ENCODE measurements around the gene TMEM214.
A peak's percentile ranks its signal among the peaks of the same experiment; 100 is the strongest.

TMEM214 gene

GRCh38 chr2:27085062-27085672 lies 52.4 kb downstream of the TMEM214 start:
- DNase-seq (ENCODE audit: low read depth in 2 of 2) = no peak

GRCh38 chr2:27085673-27086089 lies 52.9 kb downstream of the TMEM214 start:
- peak in 1 of 2 donors; percentile 10 for DNase-seq (ENCODE audit: low read depth in 2 of 2)

DNA sequence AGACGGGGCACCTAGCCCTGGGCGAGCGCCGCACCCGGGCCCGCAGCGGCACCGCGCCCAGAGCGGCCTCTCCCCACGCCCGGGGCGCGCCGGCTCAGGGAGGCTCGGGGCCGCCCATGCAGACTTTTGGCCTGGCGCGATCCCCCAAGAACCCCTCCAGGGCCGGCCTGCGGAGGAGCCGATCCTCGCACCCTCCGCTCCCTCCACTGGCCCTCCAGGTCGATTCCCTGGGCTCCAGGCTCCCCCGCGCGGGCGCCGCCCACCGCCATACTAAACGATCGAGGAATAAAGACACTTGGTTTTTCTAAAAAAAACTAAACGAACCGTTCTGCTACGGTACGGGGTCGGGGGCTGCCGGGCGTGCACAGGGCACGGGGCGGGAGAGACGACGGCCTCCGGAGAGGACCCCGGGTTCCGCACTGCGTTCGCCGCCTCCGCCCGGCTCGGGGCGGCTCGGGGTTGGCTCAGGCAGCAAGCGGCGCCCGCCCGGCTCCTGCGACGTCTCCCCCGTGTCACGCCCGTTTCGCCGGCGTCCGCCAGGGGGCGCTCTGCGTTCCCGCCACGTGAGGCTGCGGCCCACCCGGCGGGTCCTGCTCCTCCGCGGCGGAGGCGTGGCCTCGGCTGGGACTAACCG lies 53.4 kb downstream of the TMEM214 start:
- DNase-seq (ENCODE audit: low read depth in 2 of 2) = peak; percentile 93 to 98

DNA sequence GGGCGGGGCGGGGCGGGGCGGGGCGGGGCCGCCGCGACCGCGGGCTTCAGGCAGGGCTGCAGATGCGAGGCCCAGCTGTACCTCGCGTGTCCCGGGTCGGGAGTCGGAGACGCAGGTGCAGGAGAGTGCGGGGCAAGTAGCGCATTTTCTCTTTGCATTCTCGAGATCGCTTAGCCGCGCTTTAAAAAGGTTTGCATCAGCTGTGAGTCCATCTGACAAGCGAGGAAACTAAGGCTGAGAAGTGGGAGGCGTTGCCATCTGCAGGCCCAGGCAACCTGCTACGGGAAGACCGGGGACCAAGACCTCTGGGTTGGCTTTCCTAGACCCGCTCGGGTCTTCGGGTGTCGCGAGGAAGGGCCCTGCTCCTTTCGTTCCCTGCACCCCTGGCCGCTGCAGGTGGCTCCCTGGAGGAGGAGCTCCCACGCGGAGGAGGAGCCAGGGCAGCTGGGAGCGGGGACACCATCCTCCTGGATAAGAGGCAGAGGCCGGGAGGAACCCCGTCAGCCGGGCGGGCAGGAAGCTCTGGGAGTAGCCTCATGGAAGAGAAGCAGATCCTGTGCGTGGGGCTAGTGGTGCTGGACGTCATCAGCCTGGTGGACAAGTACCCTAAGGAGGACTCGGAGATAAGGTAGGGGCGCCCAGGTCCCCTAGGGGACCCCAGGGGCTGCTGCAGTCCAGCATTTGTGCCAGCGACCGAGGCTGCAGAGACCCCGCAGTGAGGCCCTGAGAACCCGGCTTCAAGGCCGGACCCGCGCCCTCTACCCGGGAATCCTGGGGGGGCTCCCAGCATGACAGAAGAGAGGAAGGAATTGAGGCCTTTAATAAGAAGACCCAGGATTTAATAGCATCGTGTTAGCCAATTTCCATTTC lies 54.2 kb downstream of the TMEM214 start, which contains the start of gene KHK:
TSS of gene KHK (plus strand) at position 49 of the 870 bp plus-strand sequence. CDS start at position 537, 488 bp downstream.
- no peak for DNase-seq (ENCODE audit: low read depth in 2 of 2)

- DNase-seq (ENCODE audit: low read depth in 2 of 2) = no peak
Observed at GRCh38 chr2:27087823-27088410, 55.2 kb downstream of the TMEM214 start.

GRCh38 chr2:27088634-27089033 lies 55.9 kb downstream of the TMEM214 start:
- no peak for DNase-seq (ENCODE audit: low read depth in 2 of 2)

DNA sequence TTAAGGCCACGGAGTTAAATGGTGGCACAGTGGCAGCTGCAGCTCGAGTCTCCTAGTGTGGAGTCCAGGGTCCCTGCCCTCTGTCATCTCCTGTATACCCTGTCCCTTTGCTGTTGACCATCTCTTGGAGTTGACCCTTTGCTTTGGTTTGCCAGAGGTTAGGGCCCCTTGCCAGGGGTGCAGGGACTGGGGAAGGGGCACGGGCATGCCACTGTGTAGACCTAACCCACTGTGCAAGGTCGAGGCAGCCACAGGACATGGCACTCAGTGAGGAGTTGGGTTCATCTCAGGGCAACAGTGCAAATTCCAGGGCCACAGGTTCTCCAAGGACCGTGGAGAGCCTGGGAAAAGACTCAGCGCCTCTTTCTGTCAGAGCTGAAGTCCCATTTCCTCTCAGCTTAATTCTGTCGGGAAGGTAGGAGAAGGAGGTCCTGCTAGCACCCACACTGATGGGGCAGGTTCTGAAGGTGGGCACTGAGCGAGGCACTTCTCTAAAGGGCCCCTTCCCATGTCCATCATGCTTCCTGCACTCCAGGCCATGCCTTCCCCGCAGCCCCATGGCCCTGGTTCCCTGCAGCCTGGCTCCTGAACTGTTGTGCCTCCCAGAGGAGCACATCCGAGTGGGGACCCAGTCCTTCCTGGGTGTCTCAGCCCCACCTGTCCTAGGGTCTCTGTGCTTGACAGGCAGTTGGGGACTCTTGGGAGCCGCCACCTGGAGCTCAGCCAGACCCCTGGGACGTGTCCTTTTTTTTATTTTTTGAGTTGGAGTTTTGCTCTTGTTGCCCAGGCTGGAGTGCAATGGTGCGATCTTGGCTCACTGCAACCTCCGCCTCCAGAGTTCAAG lies 56.6 kb downstream of the TMEM214 start:
- DNase-seq (ENCODE audit: low read depth in 2 of 2) = no peak

Data from stimulated activated CD8-positive, alpha-beta memory T cell treated with anti-CD3 and anti-CD28 coated beads, Interleukin-15, amount 100 ng/mL, for 4 hours (primary cell).